IMR-90 (cell line): ENCODE data around the gene IL6ST. TPM values are rescaled to one million over a fixed set of nuclear protein-coding genes. Genes with fewer than 3 reads are reported as not detected.

ENCODE experiments used
- ATAC-seq: fragments of 200-7000 bp; cut with Tn5 transposase; 2 replicates; pipeline ENCODE4 v1.9.1; 2020; ENCODE audit warnings: low read depth, mild to moderate bottlenecking, moderate library complexity
- BruUV-seq: library from RNA; stranded (reverse); fragments of 400-500 nt; replicated peaks from 2 replicates; lab custom pipeline; 2021; lab: Mats Ljungman, UMichigan
- CTCF ChIA-PET: fragments of 300-600 bp; formaldehyde crosslinking; extraction: SDS; loops from one replicate; lab custom pipeline; 2021; ENCODE audit warnings: antibody characterized with exemption; lab: Yijun Ruan, JAX
- POLR2A ChIA-PET: fragments of 300-600 bp; sonication (Branson Sonifier 250); formaldehyde crosslinking; loops from one replicate; lab custom pipeline; 2022; ENCODE audit warnings: antibody characterized with exemption; ENCODE audit not compliant: unreplicated experiment; lab: Charles Lee
- DNase-seq: peaks from one replicate; pipeline ENCODE4 v3.0.0; 2013
- H2AFZ ChIP-seq: replicated peaks from 2 replicates; pipeline ENCODE3; 2013; ENCODE audit warnings: low read length, mild to moderate bottlenecking; ENCODE audit not compliant: poor library complexity
- H2AK5ac ChIP-seq: 2 replicates; pipeline ENCODE4 v1.6.1; 2013; ENCODE audit warnings: low read depth, low read length, inconsistent platforms
- H2AK9ac ChIP-seq: replicated peaks from 2 replicates; pipeline ENCODE3; 2013; ENCODE audit warnings: mild to moderate bottlenecking, low read depth, low read length, moderate library complexity; ENCODE audit not compliant: poor library complexity
- H2BK120ac ChIP-seq: 2 replicates; pipeline ENCODE4 v1.6.1; 2013; ENCODE audit warnings: low read depth, low read length, inconsistent platforms
- H2BK15ac ChIP-seq: 3 replicates; pipeline ENCODE4 v1.6.1; 2013; ENCODE audit warnings: low read depth, low read length, inconsistent platforms
- H2BK20ac ChIP-seq: 2 replicates; pipeline ENCODE4 v1.6.1; 2013; ENCODE audit warnings: low read depth, mild to moderate bottlenecking, inconsistent platforms, low read length, moderate library complexity
- H2BK5ac ChIP-seq: 2 replicates; pipeline ENCODE4 v1.6.1; 2013; ENCODE audit warnings: mild to moderate bottlenecking, low read depth, low read length, inconsistent platforms; ENCODE audit not compliant: poor library complexity, severe bottlenecking
- H3K14ac ChIP-seq: replicated peaks from 2 replicates; pipeline ENCODE4 v1.6.1; 2013; ENCODE audit warnings: low read depth, low read length, inconsistent platforms
- H3K18ac ChIP-seq: 2 replicates; pipeline ENCODE4 v1.6.1; 2013; ENCODE audit warnings: low read depth, low read length, control low read depth
- H3K23ac ChIP-seq: 2 replicates; pipeline ENCODE4 v1.6.1; 2013; ENCODE audit warnings: low read depth, low read length, inconsistent platforms
- H3K27ac ChIP-seq: 2 replicates; pipeline ENCODE4 v1.5.1; 2013; ENCODE audit warnings: mild to moderate bottlenecking, control low read depth, low read length; ENCODE audit not compliant: insufficient read depth
- H3K27me3 ChIP-seq: 2 replicates; pipeline ENCODE4 v1.6.1; 2013; ENCODE audit warnings: low read length; ENCODE audit not compliant: control insufficient read depth, insufficient read depth
- H3K36me3 ChIP-seq: 2 replicates; pipeline ENCODE4 v1.6.1; 2013; ENCODE audit warnings: low read length, mixed read lengths; ENCODE audit not compliant: control insufficient read depth, insufficient read depth
- H3K4ac ChIP-seq: 2 replicates; pipeline ENCODE4 v1.6.1; 2013; ENCODE audit warnings: low read depth, low read length, inconsistent platforms
- H3K4me1 ChIP-seq: 2 replicates; pipeline ENCODE4 v1.6.1; 2013; ENCODE audit warnings: low read length, mixed read lengths; ENCODE audit not compliant: control insufficient read depth, insufficient read depth
- H3K4me2 ChIP-seq: 2 replicates; pipeline ENCODE4 v1.6.1; 2013; ENCODE audit warnings: low read depth, mild to moderate bottlenecking, control low read depth, low read length, moderate library complexity
- H3K4me3 ChIP-seq: 2 replicates; pipeline ENCODE4 v1.5.1; 2013; ENCODE audit warnings: low read depth, mild to moderate bottlenecking, control low read depth, low read length, moderate library complexity; ENCODE audit not compliant: insufficient read depth
- H3K56ac ChIP-seq: 2 replicates; pipeline ENCODE4 v1.6.1; 2013; ENCODE audit warnings: low read length, inconsistent platforms; ENCODE audit not compliant: insufficient read depth; ENCODE audit errors: extremely low read depth
- H3K79me1 ChIP-seq, 2 experiments: 2 replicates each; pipeline ENCODE4 v1.6.1; 2013; ENCODE audit warnings: low read length in 2 of 2, inconsistent platforms in 1 of 2, low read depth in 1 of 2
- H3K9ac ChIP-seq: 2 replicates; pipeline ENCODE4 v1.6.1; 2013; ENCODE audit warnings: low read depth, low read length, control low read depth
- H3K9me1 ChIP-seq: 2 replicates; pipeline ENCODE4 v1.6.1; 2013; ENCODE audit warnings: low read length, inconsistent platforms; ENCODE audit not compliant: insufficient read depth
- H3K9me3 ChIP-seq: 2 replicates; pipeline ENCODE4 v1.6.1; 2013; ENCODE audit warnings: low read length; ENCODE audit not compliant: control insufficient read depth, insufficient read depth
- H4K20me1 ChIP-seq: 2 replicates; pipeline ENCODE4 v1.6.1; 2013; ENCODE audit warnings: low read length, inconsistent platforms; ENCODE audit not compliant: insufficient read depth
- H4K5ac ChIP-seq: 2 replicates; pipeline ENCODE4 v1.6.1; 2013; ENCODE audit warnings: mild to moderate bottlenecking, low read depth, low read length, control low read depth
- H4K8ac ChIP-seq, 2 experiments: 2 replicates each; pipeline ENCODE4 v1.6.1; 2013; ENCODE audit warnings: low read depth in 2 of 2, low read length in 2 of 2, control low read depth in 1 of 2, inconsistent platforms in 1 of 2
- H4K91ac ChIP-seq: 2 replicates; pipeline ENCODE4 v1.6.1; 2013; ENCODE audit warnings: low read depth, low read length, inconsistent platforms; ENCODE audit not compliant: insufficient read depth
- MAZ ChIP-seq: IDR thresholded peaks from 2 replicates; pipeline ENCODE4 v1.6.1; 2012; ENCODE audit warnings: low read depth, mild to moderate bottlenecking, low read length, improper control_type of control experiment, moderate library complexity, borderline replicate concordance
- POLR2A ChIP-seq: IDR thresholded peaks from 2 replicates; pipeline ENCODE4 v1.6.1; 2012; ENCODE audit warnings: mild to moderate bottlenecking, low read depth, low read length
- RAD21 ChIP-seq: IDR thresholded peaks from 2 replicates; pipeline ENCODE4 v1.6.1; 2012; ENCODE audit warnings: low read length, improper control_type of control experiment
- SMC3 ChIP-seq: fragments of 150-350 bp; IDR thresholded peaks from 2 replicates; pipeline ENCODE4 v1.6.1; 2016; ENCODE audit warnings: low read depth, mild to moderate bottlenecking, antibody characterized with exemption, low read length, moderate library complexity
- WGBS, 2 experiments: methylation state at CpG; one replicate each; pipeline versions ENCODE4 v1.1.5 to v1.1.7; 2013; ENCODE audit warnings: missing lambda C conversion rate in 2 of 2; ENCODE audit not compliant: insufficient read length in 1 of 2; ENCODE audit errors: extremely low coverage in 2 of 2; 5-methylcytosine and 5-hydroxymethylcytosine counted together
- dilution Hi-C: fragments of 300-500 bp; cut with HindIII; formaldehyde crosslinking; loops from one replicate; pipeline ENCODE4 v1.14.3; 2018; ENCODE audit warnings: low sequenced_read_pairs; ENCODE audit not compliant: unreplicated experiment
- in situ Hi-C: fragments of 300-500 bp; cut with MboI; formaldehyde crosslinking; loops from 3 replicates; pipeline ENCODE4 v1.14.3; 2019; ENCODE audit warnings: low sequenced_read_pairs, inconsistent platforms, mixed read lengths
- intact Hi-C: fragments of 100-400 bp; cut with micrococcal nuclease; formaldehyde crosslinking; loops from 2 replicates; pipeline ENCODE4 v1.10.0; 2022
- polyA plus RNA-seq, 3 experiments: library from polyadenylated mRNA; depleted of rRNA; stranded (reverse); fragments of >200 nt; gene quantifications; 2 replicates each; pipeline ENCODE4 v1.2.3, GENCODE V29; 2012; ENCODE audit warnings: low replicate concordance in 1 of 3
- total RNA-seq: library from RNA; depleted of rRNA; stranded (reverse); fragments of >200 nt; gene quantifications from 2 replicates; pipeline ENCODE4 v1.2.3, GENCODE V29; 2012
- TF ChIP-seq, protein P1 (sequence below): conservative IDR thresholded peaks from 2 replicates; pipeline ENCODE4 v1.5.1; 2012; ENCODE audit warnings: mild to moderate bottlenecking, low read depth, low read length, improper control_type of control experiment

The IL6ST gene
- total and polyA plus RNA-seq, 2 of the 4 experiments (the other 2 are of a cell fraction), result 90.6 to 506 TPM

DNA sequence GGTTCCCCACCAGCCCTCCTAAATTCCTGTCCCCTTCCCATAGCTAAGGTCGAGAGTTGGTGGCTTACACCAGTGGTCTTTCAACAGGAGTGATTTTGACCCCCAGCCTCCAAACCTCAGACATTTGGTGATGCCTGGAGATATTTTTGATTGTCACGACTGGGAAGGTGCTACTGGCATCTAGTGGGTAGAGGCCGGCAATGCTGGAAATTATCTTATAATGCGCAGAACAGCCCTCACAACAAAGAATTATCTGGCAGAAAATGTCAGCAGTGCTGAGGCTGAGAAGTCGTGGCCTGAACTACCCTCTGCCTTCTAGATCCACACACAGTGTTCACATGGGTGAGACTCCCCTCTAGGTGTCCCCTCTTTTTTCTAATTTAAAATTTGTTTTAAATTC lies 74.0 kb downstream of the IL6ST start:
- H3K56ac ChIP-seq, result no peak overlapping the region
- H3K4me2 ChIP-seq, result no peak overlapping the region
- H3K36me3 ChIP-seq, result no peaks in the 10 kb centered on the region
- H3K9me3 ChIP-seq, result no peaks in the 10 kb centered on the region
- ATAC-seq (peak; percentile 61), DNase-seq (no peak)
- no peaks in the 10 kb centered on the region for H3K79me1 ChIP-seq
- no peak overlapping the region for H3K27ac ChIP-seq
- no peak overlapping the region for H4K5ac ChIP-seq
- no peak overlapping the region for H3K23ac ChIP-seq
- no peak overlapping the region for H2BK15ac ChIP-seq
- no CpG with 5 or more reads among the region's 5 CpGs for WGBS, 2 experiments
- H2BK20ac ChIP-seq, result peak overlapping the region; percentile 5; the same call in 1 of the 2 replicates
- POLR2A ChIA-PET, result no interaction called here
- H4K91ac ChIP-seq, result no peak overlapping the region
- H3K4me3 ChIP-seq, result no peak overlapping the region
- no peak overlapping the region for H2BK120ac ChIP-seq
- in situ Hi-C loops, result loop anchor here (25.0 kb wide), 1 partner anchor 583 kb away; no protein-coding TSS in a partner anchor
- no peak overlapping the region for H3K9ac ChIP-seq
- H3K18ac ChIP-seq, result no peak overlapping the region
- TF ChIP-seq SMC3 (peak; percentile 43; the same call in 1 of the 2 replicates), MAZ (no peak), POLR2A (no peak), RAD21 (peak; percentile 67)
- TF ChIP-seq, protein P1, sequence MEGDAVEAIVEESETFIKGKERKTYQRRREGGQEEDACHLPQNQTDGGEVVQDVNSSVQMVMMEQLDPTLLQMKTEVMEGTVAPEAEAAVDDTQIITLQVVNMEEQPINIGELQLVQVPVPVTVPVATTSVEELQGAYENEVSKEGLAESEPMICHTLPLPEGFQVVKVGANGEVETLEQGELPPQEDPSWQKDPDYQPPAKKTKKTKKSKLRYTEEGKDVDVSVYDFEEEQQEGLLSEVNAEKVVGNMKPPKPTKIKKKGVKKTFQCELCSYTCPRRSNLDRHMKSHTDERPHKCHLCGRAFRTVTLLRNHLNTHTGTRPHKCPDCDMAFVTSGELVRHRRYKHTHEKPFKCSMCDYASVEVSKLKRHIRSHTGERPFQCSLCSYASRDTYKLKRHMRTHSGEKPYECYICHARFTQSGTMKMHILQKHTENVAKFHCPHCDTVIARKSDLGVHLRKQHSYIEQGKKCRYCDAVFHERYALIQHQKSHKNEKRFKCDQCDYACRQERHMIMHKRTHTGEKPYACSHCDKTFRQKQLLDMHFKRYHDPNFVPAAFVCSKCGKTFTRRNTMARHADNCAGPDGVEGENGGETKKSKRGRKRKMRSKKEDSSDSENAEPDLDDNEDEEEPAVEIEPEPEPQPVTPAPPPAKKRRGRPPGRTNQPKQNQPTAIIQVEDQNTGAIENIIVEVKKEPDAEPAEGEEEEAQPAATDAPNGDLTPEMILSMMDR, result peak; percentile 52
- H4K8ac ChIP-seq, result no peak overlapping the region
- BruUV-seq, result no TSS peak
- dilution Hi-C loops, result no loop called here
- no peaks in the 10 kb centered on the region for H3K27me3 ChIP-seq
- no peak overlapping the region for H3K4ac ChIP-seq
- intact Hi-C loops, result loop anchor here (5.0 kb wide), 2 partner anchors 208 to 513 kb away; partner anchors contain the start of gene SLC38A9
- CTCF ChIA-PET, result no interaction called here
- no peak overlapping the region for H2AK5ac ChIP-seq
- no peaks in the 10 kb centered on the region for H4K20me1 ChIP-seq
- H2AFZ ChIP-seq, result no peak overlapping the region
- peaks cover 2% of the 10 kb centered on the region; the same call in 1 of the 2 replicates for H3K4me1 ChIP-seq
- H3K9me1 ChIP-seq, result no peaks in the 10 kb centered on the region
- H3K14ac ChIP-seq, result no peak overlapping the region
- H2BK5ac ChIP-seq, result no peak overlapping the region
- no peak overlapping the region for H2AK9ac ChIP-seq
